Mesenchymal stem cell (in vitro differentiated cells and primary cell): ENCODE measurements around the gene KCTD7.
"Not testable (repeated sequence)": the region's sequence is repeated elsewhere in the genome, so short reads cannot be mapped to it uniquely, and the experiment has no call there.

ENCODE experiments used
- DNase-seq: peaks from one replicate; pipeline ENCODE4 v3.0.0-alpha.2; 2013
- H2AFZ ChIP-seq: one replicate; pipeline ENCODE4 v1.6.1; 2013; ENCODE audit warnings: low read depth, mild to moderate bottlenecking, control low read depth, inconsistent platforms, low read length, moderate library complexity
- H2AK5ac ChIP-seq: 2 replicates; pipeline ENCODE4 v1.6.1; 2013; ENCODE audit warnings: low read length, moderate library complexity, mild to moderate bottlenecking, inconsistent platforms; ENCODE audit not compliant: severe bottlenecking
- H2BK120ac ChIP-seq: one replicate; pipeline ENCODE4 v1.6.1; 2013; ENCODE audit warnings: low read depth, mild to moderate bottlenecking, inconsistent platforms, low read length, moderate library complexity
- H2BK12ac ChIP-seq, 2 experiments: one replicate each; pipeline ENCODE4 v1.6.1; 2013; ENCODE audit warnings: inconsistent platforms in 2 of 2, low read length in 2 of 2, mild to moderate bottlenecking in 2 of 2, moderate library complexity in 2 of 2, control low read depth in 1 of 2
- H2BK15ac ChIP-seq: one replicate; pipeline ENCODE4 v1.6.1; 2013; ENCODE audit warnings: mild to moderate bottlenecking, low read depth, inconsistent platforms; ENCODE audit not compliant: poor library complexity, severe bottlenecking
- H2BK5ac ChIP-seq: 2 replicates; pipeline ENCODE4 v1.6.1; 2013; ENCODE audit warnings: low read depth, mild to moderate bottlenecking, low read length, control low read depth, inconsistent platforms; ENCODE audit not compliant: poor library complexity, severe bottlenecking
- H3K14ac ChIP-seq, 2 experiments: one replicate each; pipeline ENCODE4 v1.6.1; 2013; ENCODE audit warnings: inconsistent platforms in 2 of 2, low read length in 2 of 2, control low read depth in 1 of 2, mild to moderate bottlenecking in 1 of 2, moderate library complexity in 1 of 2
- H3K18ac ChIP-seq, 2 experiments: one replicate each; pipeline ENCODE4 v1.6.1; 2013; ENCODE audit warnings: inconsistent platforms in 2 of 2, low read length in 2 of 2, control low read depth in 1 of 2, low read depth in 1 of 2, mild to moderate bottlenecking in 1 of 2
- H3K23ac ChIP-seq, 2 experiments: one replicate each; pipeline ENCODE4 v1.6.1; 2013; ENCODE audit warnings: inconsistent platforms in 2 of 2, low read length in 2 of 2, mild to moderate bottlenecking in 2 of 2, moderate library complexity in 2 of 2, control low read depth in 1 of 2
- H3K27ac ChIP-seq: 2 replicates; pipeline ENCODE4 v1.5.1; 2013; ENCODE audit warnings: mild to moderate bottlenecking, moderate library complexity, low read length, control low read depth, inconsistent platforms; ENCODE audit not compliant: poor library complexity, severe bottlenecking
- H3K27me3 ChIP-seq, 2 experiments: 2 replicates each; pipeline versions ENCODE4 v1.6.1 to v1.7.0; 2013; ENCODE audit warnings: low read length in 2 of 2, mild to moderate bottlenecking in 2 of 2, moderate library complexity in 2 of 2, control low read depth in 1 of 2, inconsistent platforms in 1 of 2; ENCODE audit not compliant: control insufficient read depth in 1 of 2, insufficient read depth in 1 of 2
- H3K36me3 ChIP-seq, 2 experiments: 2 replicates each; pipeline versions ENCODE4 v1.6.1 to v1.7.0; 2013; ENCODE audit warnings: low read length in 2 of 2, control low read depth in 1 of 2, inconsistent platforms in 1 of 2, low read depth in 1 of 2, mild to moderate bottlenecking in 1 of 2; ENCODE audit not compliant: insufficient read depth in 2 of 2, control insufficient read depth in 1 of 2
- H3K4ac ChIP-seq, 2 experiments: one replicate each; pipeline ENCODE4 v1.6.1; 2013; ENCODE audit warnings: inconsistent platforms in 2 of 2, low read length in 2 of 2, mild to moderate bottlenecking in 2 of 2, moderate library complexity in 2 of 2, control low read depth in 1 of 2, low read depth in 1 of 2
- H3K4me1 ChIP-seq: 2 replicates; pipeline ENCODE4 v1.6.1; 2013; ENCODE audit warnings: low read depth, low read length, control low read depth; ENCODE audit not compliant: control insufficient read depth, insufficient read depth
- H3K4me2 ChIP-seq: 2 replicates; pipeline ENCODE4 v1.6.1; 2013; ENCODE audit warnings: low read length, mild to moderate bottlenecking, inconsistent platforms; ENCODE audit not compliant: poor library complexity, severe bottlenecking
- H3K4me3 ChIP-seq, 2 experiments: 2 replicates each; pipeline versions ENCODE4 v1.5.1 to v1.7.0; 2013; ENCODE audit warnings: low read length in 2 of 2, mild to moderate bottlenecking in 2 of 2, control low read depth in 1 of 2, low read depth in 1 of 2; ENCODE audit not compliant: insufficient read depth in 1 of 2
- H3K79me1 ChIP-seq: replicated peaks from 2 replicates; pipeline ENCODE4 v1.6.1; 2013; ENCODE audit warnings: mild to moderate bottlenecking, control low read depth, low read length, inconsistent platforms; ENCODE audit not compliant: poor library complexity, severe bottlenecking
- H3K9ac ChIP-seq: 2 replicates; pipeline ENCODE4 v1.7.0; 2013; ENCODE audit warnings: mild to moderate bottlenecking, low read length, moderate library complexity
- H3K9me3 ChIP-seq: 2 replicates; pipeline ENCODE4 v1.7.0; 2013; ENCODE audit warnings: mild to moderate bottlenecking, low read length; ENCODE audit not compliant: control insufficient read depth
- H4K8ac ChIP-seq: one replicate; pipeline ENCODE4 v1.6.1; 2013; ENCODE audit warnings: inconsistent platforms, mild to moderate bottlenecking, low read length, moderate library complexity
- H4K91ac ChIP-seq: one replicate; pipeline ENCODE4 v1.6.1; 2013; ENCODE audit warnings: mild to moderate bottlenecking, low read length, inconsistent platforms
- WGBS: methylation state at CpG from one replicate; pipeline ENCODE4 v1.1.7; 2013; ENCODE audit warnings: mixed read lengths; 5-methylcytosine and 5-hydroxymethylcytosine counted together

Gene KCTD7

DNA sequence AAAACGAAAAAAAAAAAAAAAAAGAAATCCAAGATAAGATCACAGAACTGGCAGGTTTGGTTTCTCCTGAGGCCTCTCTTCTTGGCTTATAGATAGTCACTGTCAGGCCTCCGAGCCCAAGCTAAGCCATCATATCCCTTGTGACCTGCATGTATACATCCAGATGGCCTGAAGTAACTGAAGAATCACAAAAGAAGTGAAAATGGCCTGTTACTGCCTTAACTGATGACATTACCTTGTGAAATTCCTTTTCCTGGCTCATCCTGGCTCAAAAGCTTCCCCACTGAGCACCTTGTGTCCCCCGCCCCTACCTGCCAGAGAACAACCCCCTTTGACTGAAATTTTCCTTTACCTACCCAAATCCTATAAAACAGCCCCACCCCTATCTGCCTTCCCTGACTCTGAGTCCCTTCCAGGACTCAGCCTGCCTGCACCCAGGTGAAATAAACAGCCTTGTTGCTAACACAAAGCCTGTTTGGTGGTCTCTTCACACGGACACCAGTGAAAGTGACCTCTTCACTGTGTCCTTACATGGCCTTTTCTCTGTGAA lies 36.0 kb upstream of the KCTD7 start:
- H2BK5ac ChIP-seq, DNase-seq, H4K91ac ChIP-seq, H3K9me3 ChIP-seq, H3K79me1 ChIP-seq, H3K14ac ChIP-seq, H3K23ac ChIP-seq, H2BK120ac ChIP-seq, H3K36me3 ChIP-seq, H3K27me3 ChIP-seq: not testable (repeated sequence)
- H2AK5ac ChIP-seq = peak overlapping the region; percentile 65
- H3K4ac ChIP-seq = peak overlapping the region; percentile 33 to 81
- peak overlapping the region; percentile 93 for H4K8ac ChIP-seq
- peak overlapping the region; percentile 100 for H3K9ac ChIP-seq
- peaks cover 12% of the 10 kb centered on the region for H3K4me1 ChIP-seq
- peak overlapping the region; percentile 58 for H2AFZ ChIP-seq
- peak overlapping the region in 1 of 2 experiments; percentile 34 for H2BK12ac ChIP-seq
- H2BK15ac ChIP-seq = peak overlapping the region; percentile 48
- H3K4me3 ChIP-seq = peak overlapping the region in 1 of 2 experiments; percentile 90
- H3K27ac ChIP-seq = peak overlapping the region; percentile 61
- peak overlapping the region in 1 of 2 experiments; percentile 62 for H3K18ac ChIP-seq
- WGBS = 36% methylated on average over 3 of the region's 4 CpGs
- H3K4me2 ChIP-seq = peak overlapping the region; percentile 56

DNA sequence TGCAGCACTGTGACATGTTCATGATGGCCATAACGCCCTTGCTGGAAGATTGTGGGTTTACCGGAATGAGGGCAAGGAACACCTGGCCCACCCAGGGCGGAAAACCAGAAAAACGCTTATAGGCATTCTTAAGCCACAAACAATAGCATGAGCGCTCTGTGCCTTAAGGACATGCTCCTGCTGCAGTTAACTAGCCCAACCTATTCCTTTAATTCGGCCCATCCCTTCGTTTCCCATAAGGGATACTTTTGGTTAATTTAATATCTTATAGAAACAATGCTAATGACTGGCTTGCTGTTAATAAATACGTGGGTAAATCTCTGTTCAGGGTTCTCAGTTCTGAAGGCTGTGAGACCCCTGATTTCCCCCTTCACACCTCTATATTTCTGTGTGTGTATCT lies 34.6 kb upstream of the KCTD7 start:
- not testable (repeated sequence) for DNase-seq, H2BK12ac ChIP-seq, H3K4ac ChIP-seq, H4K8ac ChIP-seq, H2BK15ac ChIP-seq, H3K9ac ChIP-seq, H3K4me1 ChIP-seq, H3K18ac ChIP-seq, H3K4me3 ChIP-seq, H2BK120ac ChIP-seq, H4K91ac ChIP-seq, H3K79me1 ChIP-seq, H3K27me3 ChIP-seq, H3K36me3 ChIP-seq, H2AFZ ChIP-seq, H3K14ac ChIP-seq, H3K4me2 ChIP-seq, H3K23ac ChIP-seq, H3K27ac ChIP-seq, H2AK5ac ChIP-seq, H3K9me3 ChIP-seq, H2BK5ac ChIP-seq
- 96% methylated on average over 5 of the region's 8 CpGs for WGBS

DNA sequence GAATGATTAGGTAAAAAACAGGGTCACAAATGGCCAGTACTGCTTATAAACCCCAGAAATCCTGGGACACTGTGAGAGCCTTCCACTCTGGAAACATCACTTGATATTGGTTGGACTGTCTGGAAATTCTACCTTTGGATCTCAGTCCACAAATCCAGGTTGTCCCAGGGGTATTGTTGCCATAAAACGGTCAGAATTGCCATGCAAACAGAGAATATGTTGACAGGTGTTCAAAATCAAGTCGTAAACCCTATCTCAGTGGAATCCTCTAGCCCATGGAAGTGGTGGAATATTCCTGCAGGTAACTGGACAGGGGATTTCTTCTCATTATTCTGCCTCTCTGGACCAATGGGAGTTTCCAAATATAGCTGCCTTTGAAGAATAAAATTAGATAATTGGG lies 31.2 kb upstream of the KCTD7 start:
- 59% methylated on average over 2 of the region's 2 CpGs for WGBS
- no peak overlapping the region for H2BK12ac ChIP-seq
- H3K4ac ChIP-seq = no peak overlapping the region

DNA sequence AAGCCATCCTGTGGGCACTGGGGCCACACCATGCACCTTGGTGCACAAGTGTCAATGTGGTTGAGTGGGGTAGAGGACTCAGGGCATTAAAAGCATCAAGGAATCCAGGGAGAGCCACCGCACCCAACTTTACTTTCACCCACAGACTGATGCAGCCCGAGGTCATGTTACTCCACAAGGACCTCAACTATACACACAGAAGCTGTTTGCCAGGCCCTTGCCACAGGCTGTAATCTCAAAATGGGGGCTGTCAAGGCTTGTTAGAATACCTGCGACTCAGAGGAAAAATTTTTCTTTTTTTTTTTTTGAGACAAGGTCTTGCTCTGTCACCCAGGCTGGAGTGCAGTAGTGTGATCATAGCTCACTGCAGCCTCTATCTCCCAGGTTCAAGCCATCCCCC lies 26.5 kb upstream of the KCTD7 start:
- no peak overlapping the region for H3K18ac ChIP-seq
- no peak for DNase-seq
- H3K27me3 ChIP-seq = no peaks in the 10 kb centered on the region
- H4K91ac ChIP-seq = no peak overlapping the region
- no peak overlapping the region for H3K23ac ChIP-seq
- H4K8ac ChIP-seq = no peak overlapping the region
- H3K4me3 ChIP-seq = no peak overlapping the region
- H3K27ac ChIP-seq = no peak overlapping the region
- H3K4me2 ChIP-seq = no peak overlapping the region
- no peak overlapping the region for H3K4ac ChIP-seq
- no peak overlapping the region for H2BK12ac ChIP-seq
- H2BK15ac ChIP-seq = no peak overlapping the region
- H2AFZ ChIP-seq = no peak overlapping the region
- no peak overlapping the region for H3K14ac ChIP-seq
- WGBS = 97% methylated on average over 3 of the region's 3 CpGs
- no peaks in the 10 kb centered on the region for H3K4me1 ChIP-seq
- H3K79me1 ChIP-seq = no peaks in the 10 kb centered on the region
- H2AK5ac ChIP-seq = no peak overlapping the region
- H3K36me3 ChIP-seq = no peaks in the 10 kb centered on the region
- no peak overlapping the region for H2BK120ac ChIP-seq
- H3K9me3 ChIP-seq = no peaks in the 10 kb centered on the region
- no peak overlapping the region for H3K9ac ChIP-seq
- H2BK5ac ChIP-seq = no peak overlapping the region

More for the DNA sequence above, 31.2 kb upstream of the KCTD7 start:
- DNase-seq = no peak
- Histone ChIP-seq H3K4me2 (no peak overlapping the region), H3K14ac (no peak overlapping the region), H3K23ac (no peak overlapping the region), H3K36me3 (no peaks in the 10 kb centered on the region), H2BK120ac (no peak overlapping the region), H4K91ac (no peak overlapping the region), H2BK15ac (no peak overlapping the region), H3K79me1 (peaks cover 3% of the 10 kb centered on the region), H2BK5ac (no peak overlapping the region), H3K9me3 (no peaks in the 10 kb centered on the region), H3K4me3 (no peak overlapping the region), H3K9ac (no peak overlapping the region), H3K4me1 (no peaks in the 10 kb centered on the region), H3K27ac (no peak overlapping the region), H4K8ac (no peak overlapping the region), H3K27me3 (no peaks in the 10 kb centered on the region), H2AFZ (no peak overlapping the region), H3K18ac (no peak overlapping the region), H2AK5ac (no peak overlapping the region)
